Loucy (cell line): Measurements from ENCODE around the gene GALNT18.

Experiments
- EZH2phosphoT487 ChIP-seq: fragments of 200-600 bp; IDR thresholded peaks from 2 replicates; pipeline ENCODE4 v1.6.1; 2018; ENCODE audit warnings: antibody characterized with exemption, mild to moderate bottlenecking, moderate library complexity, borderline replicate concordance
- TF ChIP-seq, protein P1 (sequence below): fragments of 200-600 bp; sonication (generic); conservative IDR thresholded peaks from 2 replicates; pipeline ENCODE4 v1.5.1; 2014; ENCODE audit warnings: mild to moderate bottlenecking, antibody characterized with exemption, low read length

DNA sequence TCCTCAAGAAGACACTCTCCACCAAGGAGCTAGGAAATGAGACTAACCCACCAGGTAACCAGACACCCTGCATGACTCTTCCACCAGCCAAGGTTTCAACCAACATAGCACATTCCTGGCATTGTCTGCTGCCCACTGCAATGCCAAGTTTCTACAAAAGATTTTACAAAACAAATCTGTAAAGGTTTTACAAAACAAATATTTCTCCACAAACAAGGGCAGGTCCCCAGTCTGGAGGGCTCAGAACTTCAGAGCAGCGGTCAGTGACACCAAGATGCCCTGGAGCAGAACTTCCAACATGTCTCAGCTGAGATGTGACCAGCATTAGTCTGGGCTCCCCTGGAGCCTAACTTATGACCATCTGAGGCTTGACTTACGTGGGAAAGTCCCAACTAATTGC lies 14.0 kb downstream of the GALNT18 start:
- TF ChIP-seq, protein P1, sequence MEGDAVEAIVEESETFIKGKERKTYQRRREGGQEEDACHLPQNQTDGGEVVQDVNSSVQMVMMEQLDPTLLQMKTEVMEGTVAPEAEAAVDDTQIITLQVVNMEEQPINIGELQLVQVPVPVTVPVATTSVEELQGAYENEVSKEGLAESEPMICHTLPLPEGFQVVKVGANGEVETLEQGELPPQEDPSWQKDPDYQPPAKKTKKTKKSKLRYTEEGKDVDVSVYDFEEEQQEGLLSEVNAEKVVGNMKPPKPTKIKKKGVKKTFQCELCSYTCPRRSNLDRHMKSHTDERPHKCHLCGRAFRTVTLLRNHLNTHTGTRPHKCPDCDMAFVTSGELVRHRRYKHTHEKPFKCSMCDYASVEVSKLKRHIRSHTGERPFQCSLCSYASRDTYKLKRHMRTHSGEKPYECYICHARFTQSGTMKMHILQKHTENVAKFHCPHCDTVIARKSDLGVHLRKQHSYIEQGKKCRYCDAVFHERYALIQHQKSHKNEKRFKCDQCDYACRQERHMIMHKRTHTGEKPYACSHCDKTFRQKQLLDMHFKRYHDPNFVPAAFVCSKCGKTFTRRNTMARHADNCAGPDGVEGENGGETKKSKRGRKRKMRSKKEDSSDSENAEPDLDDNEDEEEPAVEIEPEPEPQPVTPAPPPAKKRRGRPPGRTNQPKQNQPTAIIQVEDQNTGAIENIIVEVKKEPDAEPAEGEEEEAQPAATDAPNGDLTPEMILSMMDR, result no peak
- no peak for TF ChIP-seq EZH2phosphoT487
